GM18951 (cell line): ENCODE results near the gene SLC8A3.

Experiments used
- POLR2A ChIP-seq: IDR thresholded peaks from 4 replicates; pipeline ENCODE4 v1.6.1; 2011; ENCODE audit warnings: mild to moderate bottlenecking; ENCODE audit not compliant: insufficient read length, insufficient read depth; ENCODE audit errors: extremely low read depth
- in situ Hi-C: fragments of 300-500 bp; cut with MboI; formaldehyde crosslinking; loops from one replicate; pipeline ENCODE4 v1.12.0; 2022; ENCODE audit warnings: low sequenced_read_pairs, mixed read lengths, inconsistent platforms; ENCODE audit not compliant: unreplicated experiment

The SLC8A3 gene

DNA sequence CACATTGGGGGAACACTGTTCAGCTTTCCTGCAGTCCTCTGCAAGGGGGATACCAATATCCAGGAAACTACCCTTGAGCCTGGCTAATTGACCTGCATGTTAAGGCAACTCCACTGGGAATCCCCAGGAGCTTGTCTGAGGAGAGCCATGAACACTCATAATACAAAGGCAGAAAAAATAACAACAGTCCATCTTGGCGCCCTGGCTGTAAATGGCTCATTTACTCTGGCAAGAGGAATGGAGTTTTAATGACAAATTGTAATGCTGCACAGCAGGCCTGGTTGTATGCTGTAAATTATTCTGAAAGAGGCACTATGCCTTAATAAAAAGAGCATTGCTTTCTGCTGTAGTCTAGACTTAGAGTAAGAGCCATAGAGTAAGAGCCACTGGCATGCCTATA lies 58.3 kb downstream of the SLC8A3 start:
- no peak for TF ChIP-seq POLR2A
- in situ Hi-C loops = no loop called here

DNA sequence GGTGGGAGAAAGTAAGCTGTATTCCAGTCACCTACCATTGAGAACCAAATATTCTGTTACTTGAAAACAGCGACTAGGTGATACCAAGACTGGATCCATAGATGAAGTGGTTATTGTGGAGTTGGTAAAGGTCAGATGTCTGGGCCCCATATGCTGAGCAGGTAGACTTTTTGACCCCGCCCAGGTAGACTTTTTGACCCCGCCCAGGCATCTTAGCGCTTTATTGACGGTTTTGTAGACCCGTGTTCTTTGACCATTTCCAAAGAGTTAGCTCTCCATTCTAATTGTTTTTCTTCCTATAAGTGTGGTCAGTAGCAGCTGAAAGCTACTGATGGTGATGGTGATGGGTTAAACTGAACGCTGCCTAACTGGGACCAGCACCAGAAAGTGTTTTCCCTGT lies 61.6 kb downstream of the SLC8A3 start:
- in situ Hi-C loops = no loop called here
- no peak for TF ChIP-seq POLR2A

DNA sequence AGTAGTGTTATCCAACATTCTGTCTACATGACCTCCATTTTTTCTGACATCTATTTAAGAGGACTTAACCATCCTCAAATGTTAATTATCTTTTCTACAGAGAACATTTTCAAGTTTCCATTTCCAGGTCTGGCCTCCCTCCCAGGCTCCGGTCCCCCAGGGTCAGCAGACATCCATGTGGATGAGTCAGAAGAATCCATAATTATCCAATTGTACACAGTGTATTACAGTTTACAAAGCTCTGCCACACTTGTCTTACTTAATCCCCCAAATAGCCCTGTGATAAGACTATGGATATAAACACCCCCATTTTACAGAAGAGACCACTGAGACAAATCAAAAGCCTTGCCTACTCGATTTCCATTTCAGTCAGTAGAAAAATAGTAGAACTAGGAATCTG lies 65.0 kb downstream of the SLC8A3 start:
- in situ Hi-C loops = no loop called here
- no peak for TF ChIP-seq POLR2A

DNA sequence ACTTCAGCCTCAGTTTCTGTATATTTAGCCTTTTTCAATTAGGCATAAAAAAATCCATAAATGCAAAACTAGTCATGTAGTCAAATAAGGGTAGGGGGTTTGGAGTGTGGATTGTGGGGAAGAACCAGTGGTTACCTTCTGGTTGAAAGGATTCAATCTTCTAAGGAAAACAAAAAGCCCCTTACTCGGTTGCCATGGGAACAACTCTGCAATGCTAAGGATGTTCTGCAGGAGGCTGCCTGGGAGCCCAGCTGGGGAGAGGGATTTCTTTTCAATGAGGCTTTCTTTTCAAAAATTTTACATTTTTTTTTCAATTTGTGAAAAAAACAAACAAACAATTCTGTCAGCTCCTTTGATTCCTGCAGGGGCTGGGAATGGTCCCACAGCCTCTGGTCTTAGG lies 67.2 kb downstream of the SLC8A3 start:
- in situ Hi-C loops = no loop called here
- TF ChIP-seq POLR2A = no peak

DNA sequence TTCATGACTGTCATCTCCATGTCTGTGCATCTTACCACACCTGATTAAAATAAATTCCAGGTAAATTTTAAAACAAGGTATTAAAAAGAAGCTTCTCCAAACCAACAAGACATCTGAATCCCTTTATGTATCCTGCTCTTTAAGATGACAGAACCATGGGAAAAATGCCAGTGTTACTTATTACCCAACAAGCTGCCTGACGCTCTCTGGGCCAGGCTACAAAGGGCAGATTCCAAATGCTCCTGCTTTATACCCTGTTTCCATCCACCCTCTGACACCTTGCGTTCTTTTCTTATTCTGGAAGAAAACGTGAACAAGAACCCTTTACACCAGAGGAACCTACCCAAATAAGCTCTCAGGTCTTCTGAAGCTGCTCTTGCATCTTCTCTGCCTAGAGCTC lies 70.7 kb downstream of the SLC8A3 start:
- in situ Hi-C loops = no loop called here
- TF ChIP-seq POLR2A = no peak

DNA sequence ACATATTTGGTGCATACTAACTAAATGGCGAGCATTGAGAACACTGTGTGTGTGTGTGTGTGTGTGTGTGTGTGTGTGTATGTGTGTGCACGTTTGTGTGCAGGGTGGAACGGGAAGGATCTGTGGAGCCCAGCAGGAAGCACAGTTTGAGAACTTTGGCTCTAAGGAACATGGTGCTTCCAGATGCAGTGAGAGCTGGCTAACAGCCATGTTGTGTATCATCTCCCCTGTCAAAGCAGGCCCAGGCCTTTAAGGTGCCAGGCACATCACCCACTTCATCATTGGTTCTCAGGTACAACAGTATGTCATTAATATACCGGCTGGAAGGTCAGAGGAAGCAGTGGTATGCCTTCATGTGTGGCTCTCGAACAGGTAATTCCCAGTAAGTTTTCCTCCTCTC lies 72.5 kb downstream of the SLC8A3 start:
- in situ Hi-C loops = no loop called here

DNA sequence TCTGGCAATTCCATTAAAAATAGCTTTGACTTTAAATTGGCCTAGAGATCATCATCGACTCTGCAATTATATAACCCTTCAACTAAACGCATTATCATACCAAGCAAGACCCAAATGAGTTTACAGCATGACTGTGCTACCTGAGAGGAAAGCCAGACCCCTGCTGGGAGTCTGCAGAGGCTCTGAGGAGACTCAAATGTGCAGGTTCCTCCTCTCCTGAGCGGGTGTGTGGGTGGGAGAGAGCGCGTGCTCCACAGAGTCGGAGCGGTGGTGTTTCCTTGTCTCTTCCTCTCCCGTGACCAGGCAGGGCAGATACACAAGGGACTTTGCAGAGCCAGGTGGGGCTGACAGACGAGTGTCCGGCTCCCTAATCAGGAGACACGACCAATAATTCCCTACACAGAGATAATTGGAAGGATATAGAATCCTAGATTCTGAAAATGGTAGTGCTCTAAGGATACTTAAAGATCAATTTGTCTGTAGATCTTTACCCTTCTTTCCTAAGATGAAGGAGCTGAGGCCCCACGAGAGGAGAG lies 74.1 kb downstream of the SLC8A3 start:
- in situ Hi-C loops = no loop called here
- TF ChIP-seq POLR2A = no peak

More for the DNA sequence above, 72.5 kb downstream of the SLC8A3 start:
- TF ChIP-seq POLR2A = no peak

DNA sequence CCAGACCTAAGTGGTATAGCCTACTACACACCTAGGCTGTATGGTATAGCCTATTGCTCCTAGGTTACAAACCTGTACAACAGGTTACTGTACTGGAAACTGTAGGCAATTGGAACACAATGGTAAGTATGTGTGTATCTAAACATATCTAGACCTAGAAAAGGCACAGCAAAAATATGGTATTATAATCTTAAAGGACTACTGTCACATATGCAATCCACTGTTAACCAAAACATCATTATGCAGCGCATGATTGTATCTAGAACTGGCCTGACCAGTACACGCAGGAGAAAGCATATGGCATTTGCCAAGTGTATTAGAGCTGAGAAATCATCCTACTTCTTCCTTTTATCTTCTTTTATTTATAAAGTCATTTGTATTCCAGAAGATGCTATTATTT lies 75.5 kb downstream of the SLC8A3 start:
- no peak for TF ChIP-seq POLR2A
- in situ Hi-C loops = no loop called here

DNA sequence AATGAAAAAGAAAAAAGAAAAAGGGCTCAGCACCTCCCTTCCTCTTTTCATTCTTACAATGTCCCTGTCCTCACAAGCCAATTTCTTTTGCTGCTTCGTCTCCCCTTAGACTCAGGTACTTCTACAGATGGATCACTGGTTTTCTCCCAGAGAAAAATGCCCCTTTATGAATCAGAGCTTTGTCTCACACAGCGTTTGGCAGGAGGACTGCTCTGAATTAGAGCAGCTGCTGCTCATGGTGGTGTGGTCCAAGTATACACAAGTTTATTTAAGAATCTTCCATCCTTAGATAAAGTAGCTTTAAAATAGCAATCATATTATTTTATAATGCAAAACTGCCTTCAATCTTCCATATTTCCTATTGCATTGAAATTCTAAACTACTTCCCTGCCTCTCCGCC lies 80.3 kb downstream of the SLC8A3 start:
- in situ Hi-C loops = no loop called here
- no peak for TF ChIP-seq POLR2A

DNA sequence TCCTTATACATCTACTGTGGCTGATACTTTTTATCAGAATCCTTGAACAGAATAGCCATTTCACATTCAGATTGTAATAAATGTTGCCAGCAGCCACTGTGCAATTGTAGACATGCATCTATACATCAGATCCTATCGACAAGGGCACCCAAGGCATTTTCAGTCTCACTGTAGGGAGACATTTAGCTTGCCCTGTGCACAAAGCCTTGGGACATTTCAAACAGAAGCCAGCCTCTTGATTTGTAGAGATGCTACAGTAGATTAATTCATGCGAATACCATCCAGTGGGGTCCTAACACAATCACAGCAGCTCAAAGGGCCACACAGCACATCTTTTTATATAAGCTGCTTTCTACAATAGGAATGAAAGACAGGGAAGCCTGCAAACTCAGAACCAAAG lies 81.4 kb downstream of the SLC8A3 start:
- in situ Hi-C loops = no loop called here
- TF ChIP-seq POLR2A = no peak

DNA sequence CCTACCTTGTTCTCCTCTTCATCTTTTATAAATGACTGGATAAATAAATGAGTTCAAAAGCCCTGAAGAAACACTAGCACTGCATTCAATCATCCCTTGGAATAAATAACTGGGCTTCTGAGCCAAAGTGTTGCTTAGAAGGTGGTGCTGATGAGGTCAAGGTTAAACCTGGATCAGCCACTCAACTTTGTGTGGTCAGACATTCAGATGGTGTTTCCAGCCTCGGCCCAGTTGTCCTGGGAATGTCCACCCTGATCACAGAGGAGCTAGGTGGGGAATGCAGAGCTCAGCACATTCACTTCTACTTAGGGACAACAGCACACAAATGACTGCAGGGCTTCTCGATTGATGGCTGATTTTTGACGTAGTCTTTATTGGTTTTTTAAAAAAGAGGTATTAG lies 88.7 kb downstream of the SLC8A3 start:
- in situ Hi-C loops = no loop called here
- TF ChIP-seq POLR2A = no peak

DNA sequence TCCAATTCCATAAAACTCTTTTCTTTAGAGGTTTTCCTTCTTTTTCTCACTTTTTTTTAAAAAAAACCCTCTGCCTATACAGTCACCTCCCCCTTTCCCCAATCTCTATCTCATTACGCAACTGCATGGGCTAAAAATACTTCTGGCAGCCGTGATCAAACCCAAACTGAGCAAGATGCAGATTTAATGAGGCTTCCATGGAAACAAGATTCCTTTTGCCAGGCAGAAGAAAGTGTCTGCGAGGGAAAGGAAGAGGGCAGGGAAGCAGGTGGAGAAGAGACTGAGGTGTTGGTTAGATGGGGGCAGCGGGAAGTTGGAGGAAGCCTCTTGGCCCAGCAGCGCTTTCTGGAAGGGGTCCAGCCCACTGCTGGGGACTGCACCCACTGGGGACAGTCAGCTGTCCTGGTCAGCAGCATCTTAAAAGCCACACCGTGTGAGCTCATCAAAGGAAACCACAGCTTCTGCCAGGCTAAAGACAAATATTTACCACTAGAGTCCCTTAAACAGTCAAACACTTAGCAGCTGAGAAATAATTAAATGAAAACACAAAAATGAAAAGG lies 90.4 kb downstream of the SLC8A3 start:
- TF ChIP-seq POLR2A = no peak
- in situ Hi-C loops = no loop called here

DNA sequence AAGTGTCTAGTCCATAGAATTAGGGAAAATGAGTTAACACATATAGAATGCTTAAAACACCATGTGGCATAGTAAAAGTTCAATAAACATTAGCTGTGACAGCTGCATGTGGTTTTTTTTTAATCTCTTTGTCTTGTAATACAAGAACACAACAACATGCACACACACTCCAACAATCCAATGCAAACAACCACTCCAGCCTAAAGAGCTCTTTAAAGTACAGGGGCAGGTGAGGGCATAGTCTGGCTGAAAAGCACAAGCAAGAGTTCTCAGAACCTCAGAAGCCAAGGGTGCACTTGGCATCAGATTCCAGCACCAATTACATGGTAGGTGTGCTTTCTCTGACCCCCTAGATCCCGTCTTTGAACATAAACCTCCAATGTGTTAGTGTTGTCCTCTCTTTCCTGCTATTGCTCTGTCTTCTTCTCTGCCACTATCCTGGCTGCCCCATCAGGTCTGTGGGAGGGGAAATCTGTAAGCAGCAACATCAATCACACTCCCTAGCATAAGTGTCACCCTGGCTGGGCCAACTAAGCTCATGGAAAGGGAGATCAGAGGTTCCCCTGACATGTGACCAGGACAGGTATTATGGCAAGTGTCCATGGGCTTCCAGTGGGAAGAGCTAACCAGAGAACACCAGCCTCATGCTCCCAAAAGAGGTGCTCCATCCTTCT lies 91.0 kb downstream of the SLC8A3 start:
- no peak for TF ChIP-seq POLR2A
- in situ Hi-C loops = no loop called here

DNA sequence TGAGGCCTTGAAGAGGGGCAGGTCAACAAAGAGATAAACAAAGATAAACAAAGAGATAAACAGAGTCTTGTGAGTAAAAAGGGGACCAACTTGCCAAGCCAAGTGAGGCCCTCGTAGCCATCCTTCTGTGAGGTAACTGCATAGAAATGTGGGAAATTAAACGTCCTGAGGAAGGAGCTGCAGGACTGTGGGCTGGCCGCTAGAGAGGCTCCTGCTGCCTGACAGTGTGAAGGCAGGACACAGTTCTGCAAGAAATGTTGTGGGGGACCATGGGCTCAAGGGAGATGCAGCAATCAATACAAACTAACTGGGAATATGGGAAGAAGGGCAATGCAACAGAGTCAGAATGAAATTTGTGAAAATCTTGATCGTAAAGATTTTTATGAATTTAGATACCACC lies 91.9 kb downstream of the SLC8A3 start:
- TF ChIP-seq POLR2A = no peak
- in situ Hi-C loops = no loop called here
